Cardiac fibroblast (primary cell): Measurements from ENCODE around the gene PLD1.

ENCODE experiments used
- DNase-seq, 2 donors: peaks; one replicate each; pipeline versions ENCODE4 v3.0.0 to v3.0.0-alpha.2; 2010; ENCODE audit warnings: low read depth in 2 of 2
- H3K4me3 ChIP-seq, 2 donors: replicated peaks in 1 of 2; 1 replicate in 1 of 2; 2 replicates in 1 of 2; pipeline ENCODE4 v1.5.1; 2011; ENCODE audit warnings: low read depth in 2 of 2, low read length in 2 of 2, mild to moderate bottlenecking in 2 of 2, moderate library complexity in 1 of 2
- CTCF ChIP-seq: IDR thresholded peaks from one replicate; pipeline ENCODE4 v1.5.1; 2011; ENCODE audit warnings: low read depth, mild to moderate bottlenecking, low read length, inconsistent platforms

PLD1 gene

GRCh38 chr3:171672124-171672523 is 138.2 kb downstream of the PLD1 start:
- no peak for TF ChIP-seq CTCF
- H3K4me3 ChIP-seq = no peak overlapping the region
- DNase-seq = no peak

GRCh38 chr3:171671709-171672108 is 138.6 kb downstream of the PLD1 start:
- TF ChIP-seq CTCF = no peak
- no peak overlapping the region for H3K4me3 ChIP-seq
- no peak for DNase-seq

GRCh38 chr3:171666516-171666915 is 143.8 kb downstream of the PLD1 start:
- H3K4me3 ChIP-seq = no peak overlapping the region
- DNase-seq = no peak
- no peak for TF ChIP-seq CTCF

GRCh38 chr3:171663805-171664204 is 146.5 kb downstream of the PLD1 start:
- H3K4me3 ChIP-seq = no peak overlapping the region
- DNase-seq = no peak
- no peak for TF ChIP-seq CTCF

GRCh38 chr3:171661484-171661883 is 148.8 kb downstream of the PLD1 start:
- TF ChIP-seq CTCF = no peak
- DNase-seq = no peak
- no peak overlapping the region for H3K4me3 ChIP-seq

GRCh38 chr3:171660188-171660587 is 150.1 kb downstream of the PLD1 start:
- no peak for DNase-seq
- no peak for TF ChIP-seq CTCF
- H3K4me3 ChIP-seq = no peak overlapping the region

GRCh38 chr3:171658841-171659240 is 151.4 kb downstream of the PLD1 start:
- no peak for TF ChIP-seq CTCF
- peak in 1 of 2 donors; percentile 11 for DNase-seq
- no peak overlapping the region for H3K4me3 ChIP-seq
